HepG2 (cell line): ENCODE measurements around the gene SELENOV. TPM values are rescaled to one million over a fixed set of nuclear protein-coding genes. Genes with fewer than 3 reads are reported as not detected.
A peak's percentile ranks its signal among the peaks of the same experiment; 100 is the strongest.

Experiments used
- ARNT2 ChIP-seq: sonication (generic); formaldehyde crosslinking; IDR thresholded peaks from 2 replicates; pipeline ENCODE4 v1.8.0; 2022; ENCODE audit warnings: mild to moderate bottlenecking, low read depth, missing genetic modification reagents, moderate library complexity
- ATRX ChIP-seq: sonication (generic); formaldehyde crosslinking; IDR thresholded peaks from 2 replicates; pipeline ENCODE4 v1.4.0; 2020; ENCODE audit warnings: missing genetic modification reagents, borderline replicate concordance
- HIVEP1 ChIP-seq: sonication (generic); formaldehyde crosslinking; IDR thresholded peaks from 2 replicates; pipeline ENCODE4 v1.4.0; 2020; ENCODE audit warnings: mild to moderate bottlenecking, missing genetic modification reagents
- KDM2A ChIP-seq: sonication (generic); formaldehyde crosslinking; IDR thresholded peaks from 2 replicates; pipeline ENCODE4 v1.4.0; 2020; ENCODE audit warnings: low read depth, missing genetic modification reagents, borderline replicate concordance
- MAFF ChIP-seq: IDR thresholded peaks from 2 replicates; pipeline ENCODE4 v1.6.1; 2011; ENCODE audit warnings: low read depth, low read length, improper control_type of control experiment
- NCOA2 ChIP-seq: sonication (generic); formaldehyde crosslinking; IDR thresholded peaks from 2 replicates; pipeline ENCODE4 v1.8.0; 2022; ENCODE audit warnings: inconsistent platforms
- PAWR ChIP-seq: sonication (generic); formaldehyde crosslinking; IDR thresholded peaks from 2 replicates; pipeline ENCODE4 v1.4.0; 2020; ENCODE audit warnings: missing genetic modification reagents, mild to moderate bottlenecking, borderline replicate concordance
- POLR2AphosphoS5 ChIP-seq: IDR thresholded peaks from 2 replicates; pipeline ENCODE4 v1.6.1; 2012; ENCODE audit warnings: low read depth, low read length
- RFX3 ChIP-seq: IDR thresholded peaks from 2 replicates; pipeline ENCODE4 v1.6.1; 2016; ENCODE audit warnings: missing biosample characterization, missing genetic modification reagents
- TBX2 ChIP-seq: sonication (generic); formaldehyde crosslinking; IDR thresholded peaks from 2 replicates; pipeline ENCODE4 v1.5.0; 2020; ENCODE audit warnings: missing genetic modification reagents, mild to moderate bottlenecking, borderline replicate concordance
- ZFP36L2 ChIP-seq: sonication (generic); formaldehyde crosslinking; IDR thresholded peaks from 2 replicates; pipeline ENCODE4 v1.4.0; 2020; ENCODE audit warnings: missing genetic modification reagents
- ZNF441 ChIP-seq: sonication (generic); formaldehyde crosslinking; IDR thresholded peaks from 2 replicates; pipeline ENCODE4 v1.7.0; 2021; ENCODE audit warnings: missing genetic modification reagents, borderline replicate concordance
- ZNF563 ChIP-seq: sonication (generic); formaldehyde crosslinking; IDR thresholded peaks from 2 replicates; pipeline ENCODE4 v1.8.0; 2022; ENCODE audit warnings: mild to moderate bottlenecking, moderate library complexity, missing genetic modification reagents
- ZNF569 ChIP-seq: sonication (generic); formaldehyde crosslinking; IDR thresholded peaks from 2 replicates; pipeline ENCODE4 v1.5.0; 2020; ENCODE audit warnings: mild to moderate bottlenecking, missing genetic modification reagents, moderate library complexity, borderline replicate concordance
- ZNF670 ChIP-seq: sonication (generic); formaldehyde crosslinking; IDR thresholded peaks from 2 replicates; pipeline ENCODE4 v1.8.0; 2022; ENCODE audit warnings: mild to moderate bottlenecking, missing genetic modification reagents, borderline replicate concordance
- ZNF713 ChIP-seq: sonication (generic); formaldehyde crosslinking; IDR thresholded peaks from 2 replicates; pipeline ENCODE4 v1.4.0; 2020; ENCODE audit warnings: mild to moderate bottlenecking, missing genetic modification reagents
- polyA plus RNA-seq, 8 experiments: library from polyadenylated mRNA; depleted of rRNA in 3 of 8; stranded (reverse) in 7 of 8; unstranded in 1 of 8; fragments of >200 nt; fragmentation: Illumina TruSeq in 4 of 8; extraction: Trizol in 4 of 8; gene quantifications; 2 replicates each; pipeline versions ENCODE4 v1.2.1 to v1.2.3, GENCODE V29; 2011 to 2016; ENCODE audit warnings: low read depth in 4 of 8, missing spikeins in 1 of 8, mixed read lengths in 1 of 8; ENCODE audit not compliant: insufficient read depth in 1 of 8
- total RNA-seq, 5 experiments: library from RNA; depleted of rRNA; stranded (reverse); fragments of >200 nt; fragmentation: Illumina TruSeq; extraction: Trizol; gene quantifications; 2 replicates each; pipeline ENCODE4 v1.2.3, GENCODE V29; 2016; ENCODE audit warnings: low read depth in 1 of 5
- TF ChIP-seq, protein P1 (sequence below): sonication (generic); formaldehyde crosslinking; IDR thresholded peaks from 2 replicates; pipeline ENCODE4 v1.5.1; 2020; ENCODE audit warnings: missing genetic modification reagents, mild to moderate bottlenecking, borderline replicate concordance
- TF ChIP-seq, protein P2 (sequence below): sonication (generic); formaldehyde crosslinking; IDR thresholded peaks from 2 replicates; pipeline ENCODE4 v1.5.1; 2020; ENCODE audit warnings: missing genetic modification reagents, mild to moderate bottlenecking, borderline replicate concordance
- TF ChIP-seq, protein P3 (sequence below): sonication (generic); formaldehyde crosslinking; IDR thresholded peaks from 2 replicates; pipeline ENCODE4 v1.5.0; 2020; ENCODE audit warnings: missing genetic modification reagents
- TF ChIP-seq, protein P4 (sequence below): sonication (generic); formaldehyde crosslinking; IDR thresholded peaks from 2 replicates; pipeline ENCODE4 v1.9.0; 2021; ENCODE audit warnings: missing genetic modification reagents, borderline replicate concordance

Gene SELENOV
- total and polyA plus RNA-seq, 2 of the 13 experiments (the other 11 are each of a cell fraction or from before 2014, with no cell fraction given): not detected

DNA sequence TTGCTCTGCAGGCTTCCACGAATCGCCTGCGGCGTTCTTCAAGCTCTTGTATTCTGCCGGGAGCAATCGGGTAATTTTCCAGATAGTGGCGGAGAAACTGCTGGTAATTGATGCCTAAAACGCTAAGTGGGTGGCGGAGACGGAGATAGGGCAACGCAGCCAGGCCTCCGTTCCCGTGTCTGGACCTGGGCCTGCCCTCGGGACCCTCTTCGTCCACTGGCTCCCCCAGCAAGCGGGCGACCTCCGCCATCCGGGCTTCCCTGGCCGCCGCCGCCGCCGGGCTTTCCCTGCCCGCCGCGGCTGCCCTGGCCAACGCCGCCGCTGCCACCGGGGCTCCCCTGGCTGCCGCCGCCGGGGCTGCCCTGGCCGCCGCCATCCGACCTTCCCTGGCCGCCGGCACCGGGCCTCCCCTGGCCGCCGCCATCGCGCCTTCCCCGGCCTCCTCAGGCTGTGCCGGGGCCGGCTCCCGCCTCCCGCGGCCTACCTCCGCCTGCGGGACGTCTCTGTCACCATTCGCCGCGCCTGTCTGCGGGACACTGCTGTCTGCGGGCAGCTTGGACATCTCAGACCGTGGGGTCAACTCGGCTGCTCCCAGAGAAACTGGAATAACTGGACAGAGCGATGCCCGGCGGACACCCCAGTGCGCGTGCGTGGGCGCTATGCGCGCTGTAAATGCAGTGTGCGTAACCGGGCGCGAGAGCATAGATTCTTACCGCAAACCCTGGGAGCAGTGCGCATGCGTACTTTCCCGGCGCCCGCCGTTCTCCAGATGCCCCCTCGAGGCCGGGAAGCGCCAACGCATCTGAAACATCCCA is 24.8 kb downstream of the SELENOV start, which contains the start of gene EID2 (continued):
- TF ChIP-seq ATRX (CRISPR knock-in tag) (no peak), HIVEP1 (CRISPR knock-in tag) (no peak), PAWR (CRISPR knock-in tag) (no peak), ZNF441 (0 out of 2 replicates have a peak, but pooled peaks have one; percentile 50), POLR2AphosphoS5 (peak; percentile 88), ZNF670 (no peak), MAFF (no peak), ZNF569 (CRISPR knock-in tag) (no peak), ZFP36L2 (CRISPR knock-in tag) (no peak), ARNT2 (CRISPR knock-in tag) (peak; percentile 59; the same call in 1 of the 2 replicates), NCOA2 (CRISPR knock-in tag) (no peak), RFX3 (no peak), KDM2A (CRISPR knock-in tag) (peak; percentile 88; the same call in 1 of the 2 replicates), TBX2 (CRISPR knock-in tag) (0 out of 2 replicates have a peak, but pooled peaks have one; percentile 46), ZNF563 (no peak), ZNF713 (CRISPR knock-in tag) (no peak)
- TF ChIP-seq, protein P1, sequence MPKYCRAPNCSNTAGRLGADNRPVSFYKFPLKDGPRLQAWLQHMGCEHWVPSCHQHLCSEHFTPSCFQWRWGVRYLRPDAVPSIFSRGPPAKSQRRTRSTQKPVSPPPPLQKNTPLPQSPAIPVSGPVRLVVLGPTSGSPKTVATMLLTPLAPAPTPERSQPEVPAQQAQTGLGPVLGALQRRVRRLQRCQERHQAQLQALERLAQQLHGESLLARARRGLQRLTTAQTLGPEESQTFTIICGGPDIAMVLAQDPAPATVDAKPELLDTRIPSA: no peak
- TF ChIP-seq, protein P2, sequence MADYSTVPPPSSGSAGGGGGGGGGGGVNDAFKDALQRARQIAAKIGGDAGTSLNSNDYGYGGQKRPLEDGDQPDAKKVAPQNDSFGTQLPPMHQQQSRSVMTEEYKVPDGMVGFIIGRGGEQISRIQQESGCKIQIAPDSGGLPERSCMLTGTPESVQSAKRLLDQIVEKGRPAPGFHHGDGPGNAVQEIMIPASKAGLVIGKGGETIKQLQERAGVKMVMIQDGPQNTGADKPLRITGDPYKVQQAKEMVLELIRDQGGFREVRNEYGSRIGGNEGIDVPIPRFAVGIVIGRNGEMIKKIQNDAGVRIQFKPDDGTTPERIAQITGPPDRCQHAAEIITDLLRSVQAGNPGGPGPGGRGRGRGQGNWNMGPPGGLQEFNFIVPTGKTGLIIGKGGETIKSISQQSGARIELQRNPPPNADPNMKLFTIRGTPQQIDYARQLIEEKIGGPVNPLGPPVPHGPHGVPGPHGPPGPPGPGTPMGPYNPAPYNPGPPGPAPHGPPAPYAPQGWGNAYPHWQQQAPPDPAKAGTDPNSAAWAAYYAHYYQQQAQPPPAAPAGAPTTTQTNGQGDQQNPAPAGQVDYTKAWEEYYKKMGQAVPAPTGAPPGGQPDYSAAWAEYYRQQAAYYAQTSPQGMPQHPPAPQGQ (CRISPR knock-in tag): no peak
- TF ChIP-seq, protein P3, sequence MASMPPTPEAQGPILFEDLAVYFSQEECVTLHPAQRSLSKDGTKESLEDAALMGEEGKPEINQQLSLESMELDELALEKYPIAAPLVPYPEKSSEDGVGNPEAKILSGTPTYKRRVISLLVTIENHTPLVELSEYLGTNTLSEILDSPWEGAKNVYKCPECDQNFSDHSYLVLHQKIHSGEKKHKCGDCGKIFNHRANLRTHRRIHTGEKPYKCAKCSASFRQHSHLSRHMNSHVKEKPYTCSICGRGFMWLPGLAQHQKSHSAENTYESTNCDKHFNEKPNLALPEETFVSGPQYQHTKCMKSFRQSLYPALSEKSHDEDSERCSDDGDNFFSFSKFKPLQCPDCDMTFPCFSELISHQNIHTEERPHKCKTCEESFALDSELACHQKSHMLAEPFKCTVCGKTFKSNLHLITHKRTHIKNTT (CRISPR knock-in tag): no peak
- TF ChIP-seq, protein P4, sequence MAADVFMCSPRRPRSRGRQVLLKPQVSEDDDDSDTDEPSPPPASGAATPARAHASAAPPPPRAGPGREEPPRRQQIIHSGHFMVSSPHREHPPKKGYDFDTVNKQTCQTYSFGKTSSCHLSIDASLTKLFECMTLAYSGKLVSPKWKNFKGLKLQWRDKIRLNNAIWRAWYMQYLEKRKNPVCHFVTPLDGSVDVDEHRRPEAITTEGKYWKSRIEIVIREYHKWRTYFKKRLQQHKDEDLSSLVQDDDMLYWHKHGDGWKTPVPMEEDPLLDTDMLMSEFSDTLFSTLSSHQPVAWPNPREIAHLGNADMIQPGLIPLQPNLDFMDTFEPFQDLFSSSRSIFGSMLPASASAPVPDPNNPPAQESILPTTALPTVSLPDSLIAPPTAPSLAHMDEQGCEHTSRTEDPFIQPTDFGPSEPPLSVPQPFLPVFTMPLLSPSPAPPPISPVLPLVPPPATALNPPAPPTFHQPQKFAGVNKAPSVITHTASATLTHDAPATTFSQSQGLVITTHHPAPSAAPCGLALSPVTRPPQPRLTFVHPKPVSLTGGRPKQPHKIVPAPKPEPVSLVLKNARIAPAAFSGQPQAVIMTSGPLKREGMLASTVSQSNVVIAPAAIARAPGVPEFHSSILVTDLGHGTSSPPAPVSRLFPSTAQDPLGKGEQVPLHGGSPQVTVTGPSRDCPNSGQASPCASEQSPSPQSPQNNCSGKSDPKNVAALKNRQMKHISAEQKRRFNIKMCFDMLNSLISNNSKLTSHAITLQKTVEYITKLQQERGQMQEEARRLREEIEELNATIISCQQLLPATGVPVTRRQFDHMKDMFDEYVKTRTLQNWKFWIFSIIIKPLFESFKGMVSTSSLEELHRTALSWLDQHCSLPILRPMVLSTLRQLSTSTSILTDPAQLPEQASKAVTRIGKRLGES: 0 out of 2 replicates have a peak, but pooled peaks have one; percentile 33
